ENCODE results near the gene UBE2G1.

Gene UBE2G1

GRCh38 chr17:4250887-4251286 lies 115.6 kb downstream of the UBE2G1 start:
- DNase-seq (ENCODE audit: low read depth in 2 of 2, low spot score in 1 of 2), result no peak

- no peak for DNase-seq (ENCODE audit: low read depth in 2 of 2, low spot score in 1 of 2)
Observed at GRCh38 chr17:4249452-4250029, 116.9 kb downstream of the UBE2G1 start.

DNA sequence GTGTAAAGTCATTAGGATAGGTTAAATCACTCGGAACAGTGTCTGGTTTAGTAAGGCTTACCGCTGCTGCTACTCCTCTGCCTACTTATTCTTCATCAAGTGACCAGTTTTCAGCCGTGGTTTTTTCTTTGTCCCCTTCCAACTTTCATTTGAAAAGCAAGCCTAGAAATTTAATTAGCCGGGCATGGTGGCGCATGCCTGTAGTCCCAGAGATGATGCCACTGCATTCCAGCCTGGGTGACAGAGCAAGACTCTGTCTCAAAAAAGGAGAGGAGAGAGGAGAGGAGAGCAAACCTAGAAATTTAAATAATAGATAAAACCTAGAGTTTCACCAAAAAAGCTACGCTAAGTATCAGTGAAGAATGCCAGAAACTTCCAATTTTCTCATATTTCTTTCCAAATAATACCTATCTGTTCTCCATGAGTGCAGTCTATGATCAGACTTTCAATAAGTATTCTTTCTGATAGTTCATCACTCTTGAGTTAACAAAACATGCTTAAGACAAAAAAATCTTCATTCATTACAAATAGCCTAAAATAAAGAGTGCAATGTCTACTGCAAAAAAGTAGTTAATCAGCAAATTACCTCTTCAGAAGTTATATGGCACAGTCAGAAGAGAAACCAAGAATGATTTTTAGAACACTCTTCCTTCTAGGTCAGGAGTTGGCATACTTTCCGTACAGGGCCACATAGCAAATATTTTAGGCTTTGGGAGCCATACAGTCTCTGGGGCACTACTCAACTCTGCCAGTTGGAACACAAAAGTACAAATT lies 117.8 kb downstream of the UBE2G1 start:
- no peak for DNase-seq (ENCODE audit: low read depth in 2 of 2, low spot score in 1 of 2)

DNA sequence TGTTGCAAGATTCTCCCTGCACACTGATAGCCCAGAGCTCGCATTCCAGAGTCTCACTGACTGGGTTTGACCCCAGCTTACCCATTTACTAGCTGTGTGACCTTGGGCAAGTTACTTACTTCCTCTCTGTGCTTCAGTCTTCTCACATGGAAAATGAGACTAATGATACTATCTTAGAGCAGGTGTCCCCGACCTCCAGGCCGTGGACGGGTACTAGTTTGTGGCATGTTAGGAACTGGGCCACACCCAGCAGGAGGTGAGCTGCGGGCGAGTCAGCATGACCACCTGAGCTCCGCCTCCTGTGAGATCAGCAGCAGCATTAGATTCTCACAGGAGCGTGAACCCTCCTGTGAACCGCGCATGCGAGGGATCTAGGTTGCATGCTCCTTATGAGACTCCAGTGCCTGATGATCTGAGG lies 118.5 kb downstream of the UBE2G1 start:
- DNase-seq (ENCODE audit: low read depth in 2 of 2, low spot score in 1 of 2), result no peak

DNA sequence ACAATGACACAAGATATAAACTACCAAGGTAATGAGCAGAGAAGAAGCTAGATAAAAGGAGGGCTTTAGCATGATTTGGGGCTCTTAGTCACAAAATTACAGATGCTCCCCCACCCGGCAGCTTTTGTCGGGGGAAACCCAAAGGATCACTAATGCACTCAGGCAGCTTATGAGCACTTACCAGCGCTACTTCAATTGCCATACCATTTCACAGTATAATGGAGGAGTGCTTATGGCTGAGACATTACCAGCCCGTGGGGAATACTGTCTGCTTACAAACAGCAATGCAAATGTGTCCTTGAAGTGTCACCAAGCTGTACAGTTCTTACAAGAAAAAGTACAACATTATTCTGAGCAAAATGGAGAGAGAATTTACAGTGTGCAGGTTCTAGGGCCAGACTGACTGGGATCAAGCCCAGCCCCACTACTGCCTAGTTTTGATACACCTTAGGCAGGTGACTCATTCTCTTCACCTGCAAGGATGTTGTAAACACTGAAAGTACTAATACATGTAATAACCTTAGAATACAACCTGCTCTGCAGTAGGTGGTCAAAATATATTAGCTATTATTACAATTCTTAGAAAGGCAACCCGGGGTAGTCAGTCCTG lies 119.0 kb downstream of the UBE2G1 start:
- DNase-seq (ENCODE audit: low read depth in 2 of 2, low spot score in 1 of 2), result no peak

GRCh38 chr17:4246674-4247073 lies 119.8 kb downstream of the UBE2G1 start:
- DNase-seq (ENCODE audit: low read depth in 2 of 2, low spot score in 1 of 2), result no peak

- no peak for DNase-seq (ENCODE audit: low read depth in 2 of 2, low spot score in 1 of 2)
Observed at GRCh38 chr17:4241535-4241934, 124.9 kb downstream of the UBE2G1 start.

- no peak for DNase-seq (ENCODE audit: low read depth in 2 of 2, low spot score in 1 of 2)
Observed at GRCh38 chr17:4236456-4236855, 130.0 kb downstream of the UBE2G1 start.

DNA sequence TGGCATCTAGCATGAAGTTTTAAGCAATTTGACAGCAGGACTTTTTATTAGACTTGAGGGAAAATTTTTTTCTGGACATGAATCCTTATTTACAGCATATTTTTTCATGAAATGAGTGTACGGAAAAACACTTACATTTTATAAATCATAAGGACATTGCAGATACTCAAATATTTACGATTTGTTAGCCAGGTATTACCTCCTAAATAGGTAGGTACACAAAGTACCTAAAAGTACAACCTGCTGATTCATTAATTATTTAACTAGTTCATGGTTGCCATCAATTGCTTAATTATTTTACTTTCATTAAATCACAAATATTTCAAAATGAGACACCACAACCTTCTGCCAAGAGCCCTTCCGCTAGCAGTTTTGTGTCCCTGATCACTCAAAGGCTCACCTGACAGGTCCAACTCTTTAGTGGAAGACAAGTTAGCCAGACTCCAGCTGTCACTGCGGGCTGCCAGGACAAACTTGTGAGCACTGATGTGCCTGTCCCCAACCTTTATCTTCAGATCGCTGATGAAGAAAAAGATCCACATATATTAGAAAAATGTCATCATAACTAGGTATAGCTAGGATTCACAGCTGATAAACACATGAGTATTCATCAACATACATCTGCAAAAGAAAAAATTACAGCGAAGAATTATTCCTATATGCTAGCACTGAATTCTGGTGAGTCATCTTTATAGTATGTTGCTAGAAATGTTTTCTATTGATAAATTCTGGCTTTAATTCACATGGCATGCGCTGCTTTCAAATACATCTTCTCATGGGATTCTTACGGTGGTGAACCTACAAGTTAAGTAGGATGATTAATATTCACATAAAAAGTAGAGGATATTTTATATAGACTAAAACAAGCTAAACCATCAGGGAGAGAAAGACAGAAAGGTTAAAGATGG lies 130.8 kb downstream of the UBE2G1 start:
- no peak for DNase-seq (ENCODE audit: low read depth in 2 of 2, low spot score in 1 of 2)

DNA sequence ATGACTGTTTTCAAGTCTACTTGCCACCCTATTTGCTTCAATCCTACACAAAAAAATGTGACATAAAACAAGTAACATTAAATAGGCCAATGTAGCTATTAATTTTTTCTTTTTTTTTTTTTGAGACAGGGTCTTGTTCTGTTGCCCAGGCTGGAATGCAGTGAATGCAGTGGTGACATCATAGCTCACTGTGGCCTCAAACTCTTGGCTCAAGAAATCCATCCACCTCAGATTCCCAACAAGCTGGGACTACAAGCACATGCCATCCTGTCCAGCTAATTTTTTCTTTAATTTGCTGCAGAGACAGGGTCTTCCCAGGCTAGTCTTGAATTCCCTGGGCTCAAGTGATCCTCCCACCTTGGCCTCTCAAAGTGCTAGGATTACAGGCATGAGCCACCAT lies 132.1 kb downstream of the UBE2G1 start:
- no peak for DNase-seq (ENCODE audit: low read depth in 2 of 2, low spot score in 1 of 2)

DNA sequence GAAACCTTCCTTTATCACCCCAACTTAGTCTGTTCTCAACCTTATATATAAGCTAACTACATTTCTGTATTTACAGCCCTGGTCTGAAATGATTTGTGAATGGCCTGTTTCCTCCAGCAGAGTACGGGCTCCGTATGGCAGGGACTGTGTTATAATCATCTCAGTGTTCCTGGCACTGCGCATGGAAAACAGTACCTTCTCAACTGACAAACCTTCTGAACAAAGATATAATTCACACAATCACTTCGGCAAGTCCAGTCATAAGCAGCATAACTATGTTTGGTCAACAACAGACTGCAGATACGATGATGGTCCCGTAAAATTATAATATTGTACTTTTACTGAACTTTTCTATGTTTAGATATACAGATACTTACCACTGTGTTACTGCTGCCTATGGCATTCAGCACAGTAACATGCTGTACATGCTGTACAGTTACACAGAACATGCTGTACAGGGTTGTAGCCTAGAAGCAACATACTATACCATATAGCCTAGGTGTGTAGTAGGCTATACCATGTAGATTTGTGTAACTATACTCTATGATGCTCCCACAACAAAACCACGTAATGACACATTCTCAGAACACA lies 132.7 kb downstream of the UBE2G1 start:
- no peak for DNase-seq (ENCODE audit: low read depth in 2 of 2, low spot score in 1 of 2)

DNA sequence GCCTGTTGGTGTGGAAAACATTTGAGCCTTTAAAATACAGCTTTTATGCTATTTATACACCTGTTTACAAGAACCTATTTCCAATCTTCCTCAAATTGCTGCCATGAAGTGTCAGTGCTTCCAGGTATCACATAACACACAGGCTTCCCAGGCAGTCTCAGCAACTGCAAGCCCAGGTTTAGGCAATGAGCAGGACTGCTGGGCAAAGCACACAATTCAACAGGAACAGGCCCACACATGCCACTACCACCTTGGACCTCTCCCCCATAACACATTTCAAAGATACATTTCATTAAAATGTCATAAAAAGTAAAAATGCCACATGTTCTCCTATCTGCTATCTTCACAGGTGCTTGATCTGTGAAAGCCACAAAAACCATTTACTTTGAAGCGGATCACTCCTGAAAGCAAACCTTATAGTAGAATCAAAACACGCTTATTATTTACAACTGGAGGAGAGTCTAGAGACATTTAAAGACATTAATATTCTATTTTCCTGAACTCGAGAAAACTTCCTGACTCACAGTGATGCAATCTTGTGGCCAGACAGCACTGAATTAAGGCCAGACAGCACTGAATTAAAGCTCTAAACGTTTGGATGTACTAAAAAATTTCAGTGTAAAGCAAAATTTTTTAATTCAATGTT lies 134.2 kb downstream of the UBE2G1 start:
- no peak for DNase-seq (ENCODE audit: low read depth in 2 of 2, low spot score in 1 of 2)

DNA sequence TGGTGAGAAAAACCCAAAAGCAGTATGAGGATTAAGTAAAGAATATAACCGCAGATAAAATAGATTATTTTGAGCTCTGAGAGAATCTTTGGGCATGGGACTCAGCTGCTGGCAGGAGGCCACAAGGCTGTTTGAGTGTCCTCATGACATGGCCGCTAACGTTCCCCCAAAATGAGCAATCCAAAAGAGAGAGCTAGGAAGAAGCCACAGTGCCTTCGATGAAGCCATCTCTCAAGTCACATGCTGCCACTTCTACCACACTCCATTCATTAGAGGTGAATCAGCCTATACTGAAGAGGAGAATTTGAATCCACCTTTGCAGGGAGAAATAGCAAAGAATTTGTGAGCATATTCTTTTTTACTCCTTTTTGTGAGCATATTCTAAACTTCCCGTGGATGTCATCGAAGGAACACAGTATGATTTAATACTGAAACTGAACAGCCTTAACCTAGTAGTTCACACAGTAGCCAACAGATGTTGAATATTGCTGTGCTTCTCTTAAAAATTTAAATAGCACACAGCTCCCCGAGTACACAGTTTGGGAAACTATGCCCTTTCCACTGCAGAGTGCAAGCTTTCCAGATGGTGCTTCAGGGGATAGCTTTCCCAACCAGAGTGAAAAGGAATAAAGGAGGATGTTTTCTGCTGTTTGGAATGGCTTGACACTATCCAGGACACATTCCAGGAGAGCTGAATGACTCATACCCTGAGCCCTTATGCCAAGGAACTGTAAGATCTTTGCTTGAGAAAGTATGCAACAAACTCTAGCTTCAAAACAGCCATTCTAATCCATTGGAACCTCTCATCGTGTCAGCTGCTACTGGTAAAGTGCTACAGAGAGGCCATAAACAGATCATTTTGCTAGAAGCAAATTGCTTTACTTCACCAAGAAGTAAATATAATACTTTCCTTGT lies 136.6 kb downstream of the UBE2G1 start:
- no peak for DNase-seq (ENCODE audit: low read depth in 2 of 2, low spot score in 1 of 2)

DNA sequence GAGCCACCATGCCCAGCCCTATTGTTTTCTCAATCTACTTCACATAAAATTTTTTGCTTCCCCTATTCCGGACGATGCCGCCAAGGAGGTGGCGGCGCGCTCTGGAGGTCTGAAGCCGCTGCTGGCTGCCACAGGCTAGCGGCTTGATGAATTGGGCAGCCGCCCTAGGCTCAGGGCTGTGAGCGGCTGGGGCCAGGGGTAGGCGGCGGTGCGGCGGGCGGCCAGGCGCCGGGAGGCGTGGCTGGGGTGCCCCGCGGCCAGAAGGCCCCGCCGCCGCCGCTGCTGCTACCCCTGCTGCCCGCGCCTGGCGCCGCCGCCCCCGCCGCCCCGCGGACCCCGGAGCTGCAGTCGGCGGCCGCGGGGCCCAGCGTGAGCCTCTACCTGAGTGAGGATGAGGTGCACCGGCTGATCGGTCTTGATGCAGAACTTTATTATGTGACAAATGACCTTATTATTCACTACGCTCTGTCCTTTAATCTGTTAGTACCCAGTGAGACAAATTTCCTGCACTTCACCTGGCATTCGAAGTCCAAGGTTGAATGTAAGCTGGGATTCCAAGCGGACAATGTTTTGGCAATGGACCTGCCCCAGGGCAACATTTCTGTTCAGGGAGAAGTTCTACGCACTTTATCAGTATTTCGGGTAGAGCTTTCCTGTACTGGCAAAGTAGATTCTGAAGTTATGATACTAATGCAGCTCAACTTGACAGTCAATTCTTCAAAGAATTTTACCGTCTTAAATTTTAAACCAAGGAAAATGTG lies 144.4 kb downstream of the UBE2G1 start:
- DNase-seq (ENCODE audit: low read depth in 2 of 2, low spot score in 1 of 2), result no peak

GRCh38 chr17:4221163-4221562 lies 145.3 kb downstream of the UBE2G1 start:
- DNase-seq (ENCODE audit: low read depth in 2 of 2, low spot score in 1 of 2), result no peak

GRCh38 chr17:4220655-4221054 lies 145.8 kb downstream of the UBE2G1 start:
- DNase-seq (ENCODE audit: low read depth in 2 of 2, low spot score in 1 of 2), result no peak

All from stimulated activated CD8-positive, alpha-beta memory T cell treated with anti-CD3 and anti-CD28 coated beads, Interleukin-4, amount 100 ng/mL, for 4 hours (primary cell).